HEK293 (cell line): ENCODE data around the gene SQSTM1.

Experiments used
- BCL11A ChIP-seq: fragments of 450-650 bp; formaldehyde crosslinking; IDR thresholded peaks from 2 replicates; pipeline ENCODE4 v1.5.1; 2016; ENCODE audit warnings: low read depth, missing biosample characterization, missing genetic modification characterization
- CTCF ChIP-seq: fragments of 450-650 bp; formaldehyde crosslinking; IDR thresholded peaks from 2 replicates; pipeline ENCODE4 v1.5.1; 2016; ENCODE audit warnings: missing biosample characterization, missing genetic modification characterization
- FEZF1 ChIP-seq: fragments of 450-650 bp; formaldehyde crosslinking; IDR thresholded peaks from 2 replicates; pipeline ENCODE4 v1.5.1; 2016; ENCODE audit warnings: missing biosample characterization, missing genetic modification characterization
- KLF9 ChIP-seq: fragments of 450-650 bp; formaldehyde crosslinking; IDR thresholded peaks from 2 replicates; pipeline ENCODE4 v1.5.1; 2016; ENCODE audit warnings: missing biosample characterization, missing genetic modification characterization, low read depth
- PRDM10 ChIP-seq: fragments of 450-650 bp; formaldehyde crosslinking; IDR thresholded peaks from 2 replicates; pipeline ENCODE4 v1.5.1; 2016; ENCODE audit warnings: missing biosample characterization, missing genetic modification characterization
- REST ChIP-seq: fragments of 450-650 bp; formaldehyde crosslinking; IDR thresholded peaks from 2 replicates; pipeline ENCODE4 v1.5.1; 2016; ENCODE audit warnings: missing biosample characterization, missing genetic modification characterization
- SCRT1 ChIP-seq: fragments of 450-650 bp; formaldehyde crosslinking; IDR thresholded peaks from 2 replicates; pipeline ENCODE4 v1.5.1; 2016; ENCODE audit warnings: missing biosample characterization, missing genetic modification characterization, borderline replicate concordance
- SP2 ChIP-seq: fragments of 450-650 bp; formaldehyde crosslinking; IDR thresholded peaks from 2 replicates; pipeline ENCODE4 v1.5.1; 2016; ENCODE audit warnings: missing biosample characterization, missing genetic modification characterization
- ZBTB10 ChIP-seq: fragments of 450-650 bp; formaldehyde crosslinking; IDR thresholded peaks from 2 replicates; pipeline ENCODE4 v1.5.1; 2016; ENCODE audit warnings: missing biosample characterization, missing genetic modification characterization
- ZBTB21 ChIP-seq: fragments of 450-650 bp; formaldehyde crosslinking; IDR thresholded peaks from 2 replicates; pipeline ENCODE4 v1.5.1; 2017; ENCODE audit warnings: missing biosample characterization, missing genetic modification characterization
- ZBTB8A ChIP-seq: fragments of 450-650 bp; formaldehyde crosslinking; IDR thresholded peaks from 2 replicates; pipeline ENCODE4 v1.5.1; 2016; ENCODE audit warnings: missing biosample characterization, missing genetic modification characterization
- ZNF10 ChIP-seq: fragments of 450-650 bp; formaldehyde crosslinking; IDR thresholded peaks from 2 replicates; pipeline ENCODE4 v1.5.1; 2017; ENCODE audit warnings: missing biosample characterization, missing genetic modification characterization
- ZNF138 ChIP-seq: fragments of 450-650 bp; formaldehyde crosslinking; IDR thresholded peaks from 2 replicates; pipeline ENCODE4 v1.5.1; 2016; ENCODE audit warnings: missing biosample characterization, missing genetic modification characterization, borderline replicate concordance
- ZNF248 ChIP-seq: fragments of 450-650 bp; formaldehyde crosslinking; IDR thresholded peaks from 2 replicates; pipeline ENCODE4 v1.5.1; 2017; ENCODE audit warnings: missing biosample characterization, missing genetic modification characterization
- ZNF335 ChIP-seq: fragments of 450-650 bp; formaldehyde crosslinking; conservative IDR thresholded peaks from 2 replicates; pipeline ENCODE4 v1.5.1; 2016; ENCODE audit warnings: missing biosample characterization, missing genetic modification characterization
- ZNF350 ChIP-seq: fragments of 450-650 bp; formaldehyde crosslinking; IDR thresholded peaks from 2 replicates; pipeline ENCODE4 v1.5.0; 2017; ENCODE audit warnings: missing biosample characterization, mild to moderate bottlenecking, missing genetic modification characterization
- ZNF366 ChIP-seq: fragments of 450-650 bp; formaldehyde crosslinking; conservative IDR thresholded peaks from 2 replicates; pipeline ENCODE4 v1.5.1; 2016; ENCODE audit warnings: missing biosample characterization, missing genetic modification characterization
- ZNF398 ChIP-seq: fragments of 450-650 bp; formaldehyde crosslinking; IDR thresholded peaks from 2 replicates; pipeline ENCODE4 v1.5.1; 2017; ENCODE audit warnings: missing biosample characterization, missing genetic modification characterization
- ZNF416 ChIP-seq: fragments of 450-650 bp; formaldehyde crosslinking; IDR thresholded peaks from 2 replicates; pipeline ENCODE4 v1.5.1; 2016; ENCODE audit warnings: missing biosample characterization, missing genetic modification characterization
- ZNF521 ChIP-seq: fragments of 450-650 bp; formaldehyde crosslinking; IDR thresholded peaks from 2 replicates; pipeline ENCODE4 v1.5.1; 2017; ENCODE audit warnings: missing biosample characterization, mild to moderate bottlenecking, missing genetic modification characterization
- ZNF561 ChIP-seq: fragments of 450-650 bp; IDR thresholded peaks from 2 replicates; pipeline ENCODE4 v1.5.1; 2018; ENCODE audit warnings: missing biosample characterization, missing genetic modification characterization, borderline replicate concordance
- ZNF658 ChIP-seq: fragments of 450-650 bp; formaldehyde crosslinking; IDR thresholded peaks from 2 replicates; pipeline ENCODE4; 2016; ENCODE audit warnings: missing biosample characterization, missing genetic modification characterization
- ZNF660 ChIP-seq: fragments of 450-650 bp; IDR thresholded peaks from 2 replicates; pipeline ENCODE4 v1.5.1; 2018; ENCODE audit warnings: missing biosample characterization, mild to moderate bottlenecking, missing genetic modification characterization
- ZNF692 ChIP-seq: fragments of 450-650 bp; formaldehyde crosslinking; IDR thresholded peaks from 2 replicates; pipeline ENCODE4 v1.5.1; 2016; ENCODE audit warnings: missing biosample characterization, missing genetic modification characterization
- ZNF785 ChIP-seq: fragments of 450-650 bp; formaldehyde crosslinking; IDR thresholded peaks from 2 replicates; pipeline ENCODE4 v1.5.1; 2016; ENCODE audit warnings: missing biosample characterization, missing genetic modification characterization

The SQSTM1 gene

GRCh38 chr5:179818746-179819295 lies 1.9 kb upstream of the SQSTM1 start (continued):
- TF ChIP-seq FEZF1 (peak; percentile 19; the same call in 1 of the 2 replicates), SP2 (tag by site-specific recombination) (peak; percentile 77), KLF9 (tag by site-specific recombination) (peak; percentile 69), ZNF521 (tag by site-specific recombination) (no peak), ZNF692 (tag by site-specific recombination) (peak; percentile 82), ZNF138 (tag by site-specific recombination) (no peak), ZNF416 (tag by site-specific recombination) (no peak), CTCF (tag by site-specific recombination) (no peak), ZNF366 (tag by site-specific recombination) (peak; percentile 90), PRDM10 (tag by site-specific recombination) (peak; percentile 96), ZNF785 (tag by site-specific recombination) (peak; percentile 85; the same call in 1 of the 2 replicates), SCRT1 (tag by site-specific recombination) (no peak), ZBTB10 (tag by site-specific recombination) (peak; percentile 99), ZNF658 (no peak), ZNF398 (tag by site-specific recombination) (peak; percentile 96), ZBTB8A (peak; percentile 71), ZNF660 (tag by site-specific recombination) (peak; percentile 96), ZNF10 (tag by site-specific recombination) (peak; percentile 93), ZNF350 (tag by site-specific recombination) (no peak), ZNF248 (tag by site-specific recombination) (no peak), ZBTB21 (peak; percentile 97), ZNF561 (tag by site-specific recombination) (peak; percentile 83), ZNF335 (tag by site-specific recombination) (peak; percentile 62), BCL11A (tag by site-specific recombination) (peak; percentile 99), REST (peak; percentile 28; the same call in 1 of the 2 replicates)
